HG02759 (cell line): ENCODE measurements around the gene TAS2R46.

ENCODE experiments used
- ATAC-seq: cut with Tn5 transposase; IDR thresholded peaks from one replicate; pipeline ENCODE4 v1.9.1; 2021; ENCODE audit warnings: mild to moderate bottlenecking, moderate library complexity; ENCODE audit not compliant: unreplicated experiment

The TAS2R46 gene

GRCh38 chr12:11040162-11040561, 21.9 kb downstream of the TAS2R46 start:
- ATAC-seq, result no peak

GRCh38 chr12:11039171-11039570, 22.9 kb downstream of the TAS2R46 start:
- ATAC-seq, result no peak

- ATAC-seq, result peak; percentile 65
These were observed 28.1 kb downstream of the TAS2R46 start for GRCh38 chr12:11033959-11034358.

GRCh38 chr12:11031307-11031706, 30.8 kb downstream of the TAS2R46 start, which contains the start of gene TAS2R31:
Gene TAS2R31, minus strand, starts transcription at chr12:11031407. Its CDS starts 72 bp downstream, at chr12:11031335.
- no peak for ATAC-seq

GRCh38 chr12:11026118-11026517, 36.0 kb downstream of the TAS2R46 start:
- ATAC-seq, result no peak

- ATAC-seq, result no peak
These were observed 38.7 kb downstream of the TAS2R46 start for GRCh38 chr12:11023387-11023786.

GRCh38 chr12:11022520-11022919, 39.6 kb downstream of the TAS2R46 start, which contains the start of gene TAS2R19:
Gene TAS2R19, minus strand, starts transcription at chr12:11022620. Its CDS starts 49 bp downstream, at chr12:11022571.
- ATAC-seq, result no peak

- ATAC-seq, result no peak
These were observed 45.2 kb downstream of the TAS2R46 start for GRCh38 chr12:11016937-11017336.

GRCh38 chr12:11015775-11016430, 46.2 kb downstream of the TAS2R46 start:
- no peak for ATAC-seq

- no peak for ATAC-seq
These were observed 47.9 kb downstream of the TAS2R46 start for GRCh38 chr12:11014234-11014633.
